SK-N-SH (cell line): ENCODE results near the gene ATP5F1A. TPM values are rescaled to one million over a fixed set of nuclear protein-coding genes. Genes with fewer than 3 reads are reported as not detected.

ENCODE experiments used
- CTCF ChIA-PET: fragments of 300-600, 350-600 bp; formaldehyde crosslinking; extraction: SDS; loops from one replicate; lab custom pipeline; 2021; lab: Yijun Ruan, JAX
- POLR2A ChIA-PET: fragments of 350-600 bp; sonication (Branson Sonifier 250); formaldehyde crosslinking; extraction: SDS; loops from one replicate; lab custom pipeline; 2020; ENCODE audit warnings: antibody characterized with exemption, inconsistent platforms; lab: Yijun Ruan, JAX
- DNase-seq: peaks from one replicate; pipeline ENCODE4 v3.0.0; 2012
- H2AFZ ChIP-seq: fragments of 200-600 bp; sonication (generic); 2 replicates; pipeline ENCODE4 v1.8.1; 2016; ENCODE audit warnings: antibody characterized with exemption, mild to moderate bottlenecking, low read depth
- H3F3A ChIP-seq: fragments of 200-600 bp; sonication (generic); replicated peaks from 2 replicates; pipeline ENCODE3; 2016; ENCODE audit warnings: antibody characterized with exemption, mild to moderate bottlenecking; ENCODE audit not compliant: insufficient read depth
- H3K27ac ChIP-seq, 2 experiments: fragments of 200-500 bp in 1 of 2; fragments of 200-600 bp in 1 of 2; sonication (Bioruptor generic) in 1 of 2; sonication (generic), shearing (Covaris generic) in 1 of 2; 2 replicates each; pipeline versions ENCODE4 v1.5.1 to v1.6.1; 2014 to 2016; ENCODE audit warnings: low read depth in 2 of 2, inconsistent platforms in 1 of 2, low read length in 1 of 2, mild to moderate bottlenecking in 1 of 2, mixed read lengths in 1 of 2
- H3K27me3 ChIP-seq: fragments of 200-600 bp; sonication (generic), shearing (Covaris generic); 2 replicates; pipeline ENCODE4 v1.6.1; 2016; ENCODE audit warnings: mixed run types; ENCODE audit not compliant: insufficient read depth
- H3K36me3 ChIP-seq, 2 experiments: fragments of 200-500 bp in 1 of 2; fragments of 200-600 bp in 1 of 2; sonication (Bioruptor generic) in 1 of 2; sonication (generic) in 1 of 2; replicated peaks in 1 of 2; 2 replicates each; pipeline versions ENCODE3 to v1.5.1; 2014 to 2016; ENCODE audit warnings: low read length in 1 of 2, mild to moderate bottlenecking in 1 of 2; ENCODE audit not compliant: insufficient read depth in 2 of 2, control insufficient read depth in 1 of 2
- H3K4me1 ChIP-seq, 2 experiments: fragments of 200-500 bp in 1 of 2; fragments of 200-600 bp in 1 of 2; sonication (Bioruptor generic) in 1 of 2; sonication (generic), shearing (Covaris generic) in 1 of 2; 2 replicates each; pipeline versions ENCODE4 v1.5.1 to v1.6.1; 2014 to 2016; ENCODE audit warnings: low read depth in 1 of 2, low read length in 1 of 2, mixed run types in 1 of 2; ENCODE audit not compliant: insufficient read depth in 2 of 2, control insufficient read depth in 1 of 2
- H3K4me2 ChIP-seq: fragments of 200-600 bp; sonication (generic), shearing (Covaris generic); 2 replicates; pipeline ENCODE4 v1.6.1; 2017; ENCODE audit warnings: mixed run types
- H3K4me3 ChIP-seq, 2 experiments: fragments of 200-500 bp in 1 of 2; fragments of 200-600 bp in 1 of 2; sonication (Bioruptor generic) in 1 of 2; sonication (generic), shearing (Covaris generic) in 1 of 2; 2 replicates each; pipeline versions ENCODE4 v1.5.1 to v1.8.1; 2014 to 2016; ENCODE audit warnings: low read depth in 2 of 2, inconsistent platforms in 1 of 2, low read length in 1 of 2, mild to moderate bottlenecking in 1 of 2, mixed read lengths in 1 of 2, moderate library complexity in 1 of 2
- H3K79me2 ChIP-seq: fragments of 200-600 bp; sonication (generic); 2 replicates; pipeline ENCODE4 v1.8.1; 2017; ENCODE audit warnings: mild to moderate bottlenecking; ENCODE audit not compliant: insufficient read depth
- H3K9ac ChIP-seq: fragments of 200-600 bp; sonication (generic); 2 replicates; pipeline ENCODE4 v1.6.1; 2017; ENCODE audit warnings: mixed run types
- H3K9me2 ChIP-seq: fragments of 200-600 bp; sonication (generic); 2 replicates; pipeline ENCODE4 v1.6.1; 2017; ENCODE audit warnings: mixed run types
- H3K9me3 ChIP-seq: fragments of 200-600 bp; sonication (generic); 2 replicates; pipeline ENCODE4 v1.6.1; 2017; ENCODE audit warnings: mixed run types, mild to moderate bottlenecking, moderate library complexity
- H4K20me1 ChIP-seq: fragments of 200-600 bp; sonication (generic); 2 replicates; pipeline ENCODE4 v1.6.1; 2017; ENCODE audit warnings: mild to moderate bottlenecking, mixed run types; ENCODE audit not compliant: insufficient read depth
- EZH2phosphoT487 ChIP-seq: fragments of 200-600 bp; sonication (generic); IDR thresholded peaks from 2 replicates; pipeline ENCODE4 v1.6.1; 2017; ENCODE audit warnings: low read depth, mixed run types, mild to moderate bottlenecking, antibody characterized with exemption, moderate library complexity, borderline replicate concordance
- FOXJ3 ChIP-seq: sonication (generic); formaldehyde crosslinking; IDR thresholded peaks from 2 replicates; pipeline ENCODE4 v1.5.1; 2020; ENCODE audit warnings: mild to moderate bottlenecking, missing genetic modification reagents
- GATA2 ChIP-seq: sonication (generic); formaldehyde crosslinking; IDR thresholded peaks from 2 replicates; pipeline ENCODE4 v1.5.0; 2020; ENCODE audit warnings: mild to moderate bottlenecking, missing genetic modification reagents
- POLR2AphosphoS5 ChIP-seq: IDR thresholded peaks from 2 replicates; pipeline ENCODE4 v1.6.1; 2012; ENCODE audit warnings: low read depth, low read length
- RAD21 ChIP-seq: IDR thresholded peaks from 2 replicates; pipeline ENCODE4 v1.6.1; 2012; ENCODE audit warnings: mild to moderate bottlenecking, low read length
- REST ChIP-seq: IDR thresholded peaks from 2 replicates; pipeline ENCODE4 v1.6.1; 2012; ENCODE audit warnings: mild to moderate bottlenecking, low read depth, low read length, moderate library complexity
- RFX5 ChIP-seq: IDR thresholded peaks from 2 replicates; pipeline ENCODE4 v1.6.1; 2012; ENCODE audit warnings: mild to moderate bottlenecking, improper control_type of control experiment, low read length
- RXRA ChIP-seq: IDR thresholded peaks from 2 replicates; pipeline ENCODE4 v1.4.0; 2012; ENCODE audit warnings: low read depth, mild to moderate bottlenecking, borderline replicate concordance
- TCF12 ChIP-seq: IDR thresholded peaks from 2 replicates; pipeline ENCODE4 v1.4.0; 2012
- TEAD4 ChIP-seq: IDR thresholded peaks from 2 replicates; pipeline ENCODE4 v1.4.0; 2012; ENCODE audit warnings: mild to moderate bottlenecking, borderline replicate concordance; ENCODE audit not compliant: insufficient read depth
- USF1 ChIP-seq: IDR thresholded peaks from 2 replicates; pipeline ENCODE4 v1.4.0; 2012; ENCODE audit warnings: low read depth, borderline replicate concordance
- USF2 ChIP-seq: fragments of 150-350 bp; IDR thresholded peaks from 2 replicates; pipeline ENCODE4 v1.6.1; 2017; ENCODE audit warnings: antibody characterized with exemption, low read length, low read depth, borderline replicate concordance
- WGBS: methylation state at CpG from one replicate; pipeline ENCODE4 v1.1.6; 2017; ENCODE audit warnings: low lambda C conversion rate; 5-methylcytosine and 5-hydroxymethylcytosine counted together
- polyA plus RNA-seq, 3 experiments: library from polyadenylated mRNA; depleted of rRNA; stranded (reverse); fragments of >200 nt; gene quantifications; 2 replicates each; pipeline ENCODE4 v1.2.3, GENCODE V29; 2012
- TF ChIP-seq, protein P1 (sequence below): IDR thresholded peaks from 2 replicates; pipeline ENCODE4 v1.4.0; 2012; ENCODE audit warnings: low read depth, borderline replicate concordance
- TF ChIP-seq, protein P2 (sequence below): fragments of 150-350 bp; IDR thresholded peaks from 2 replicates; pipeline ENCODE4 v1.6.1; 2016; ENCODE audit warnings: mild to moderate bottlenecking, low read depth, low read length
- TF ChIP-seq, protein P3 (sequence below): IDR thresholded peaks from 2 replicates; pipeline ENCODE4; 2012

Gene ATP5F1A
- polyA plus RNA-seq, 1 of the 3 experiments (the other 2 are of a cell fraction), result 610 TPM

GRCh38 chr18:46070815-46071652 is 27.1 kb downstream of the ATP5F1A start:
- 68% methylated on average over 11 of the region's 13 CpGs for WGBS
- Histone ChIP-seq H2AFZ (peak overlapping the region; percentile 86; the same call in 1 of the 2 replicates), H3K27me3 (no peaks in the 10 kb centered on the region), H3K9ac (peak overlapping the region; percentile 80), H3K4me2 (peak overlapping the region; percentile 98), H3K9me2 (no peaks in the 10 kb centered on the region), H3K4me1 (peaks cover 0 to 9% of the 10 kb centered on the region in 2 experiments; a peak in 1 of 4 replicates), H4K20me1 (no peaks in the 10 kb centered on the region), H3F3A (peaks cover 23% of the 10 kb centered on the region)
- CTCF ChIA-PET, result interaction anchor here (0.9 to 3.3 kb wide), 4 partner anchors 20 to 348 kb away, joined by 3 to 20 read pairs (median 7); partner anchors contain the start of gene SLC14A1
- DNase-seq, result peak; percentile 25
- TF ChIP-seq GATA2 (no peak), USF2 (no peak), POLR2AphosphoS5 (no peak)
- TF ChIP-seq, all 33 proteins: peak for 0
- Histone ChIP-seq H3K4me3 (peak overlapping the region; percentile 72 to 86), H3K27ac (no peak overlapping the region), H3K79me2 (peaks cover 17% of the 10 kb centered on the region; the same call in 1 of the 2 replicates), H3K9me3 (no peaks in the 10 kb centered on the region), H3K36me3 (no peaks in the 10 kb centered on the region)
- POLR2A ChIA-PET, result no interaction called here

GRCh38 chr18:46070232-46070631 is 27.9 kb downstream of the ATP5F1A start:
- CTCF ChIA-PET, result interaction anchor here (0.8 to 2.5 kb wide), 4 partner anchors 8 to 449 kb away, joined by 3 to 11 read pairs (median 3); no protein-coding TSS in a partner anchor
- no peak for DNase-seq
- no peaks in the 10 kb centered on the region for H4K20me1 ChIP-seq
- no peak overlapping the region for H3K4me2 ChIP-seq
- H3K4me3 ChIP-seq, result no peak overlapping the region
- no peak overlapping the region for H3K9ac ChIP-seq
- 91% methylated on average over 6 of the region's 6 CpGs for WGBS
- no peaks in the 10 kb centered on the region for H3K36me3 ChIP-seq
- H3K79me2 ChIP-seq, result peaks cover 17% of the 10 kb centered on the region; the same call in 1 of the 2 replicates
- no peaks in the 10 kb centered on the region for H3K27me3 ChIP-seq
- H2AFZ ChIP-seq, result no peak overlapping the region
- H3K9me2 ChIP-seq, result no peaks in the 10 kb centered on the region
- H3K9me3 ChIP-seq, result no peaks in the 10 kb centered on the region
- peaks cover 22% of the 10 kb centered on the region for H3F3A ChIP-seq
- peaks cover 0 to 9% of the 10 kb centered on the region in 2 experiments; a peak in 1 of 4 replicates for H3K4me1 ChIP-seq
- H3K27ac ChIP-seq, result no peak overlapping the region
- POLR2A ChIA-PET, result no interaction called here
- TF ChIP-seq REST, result no peak
- no peak for TF ChIP-seq RFX5
- no peak for TF ChIP-seq TEAD4
- TF ChIP-seq, protein P1, sequence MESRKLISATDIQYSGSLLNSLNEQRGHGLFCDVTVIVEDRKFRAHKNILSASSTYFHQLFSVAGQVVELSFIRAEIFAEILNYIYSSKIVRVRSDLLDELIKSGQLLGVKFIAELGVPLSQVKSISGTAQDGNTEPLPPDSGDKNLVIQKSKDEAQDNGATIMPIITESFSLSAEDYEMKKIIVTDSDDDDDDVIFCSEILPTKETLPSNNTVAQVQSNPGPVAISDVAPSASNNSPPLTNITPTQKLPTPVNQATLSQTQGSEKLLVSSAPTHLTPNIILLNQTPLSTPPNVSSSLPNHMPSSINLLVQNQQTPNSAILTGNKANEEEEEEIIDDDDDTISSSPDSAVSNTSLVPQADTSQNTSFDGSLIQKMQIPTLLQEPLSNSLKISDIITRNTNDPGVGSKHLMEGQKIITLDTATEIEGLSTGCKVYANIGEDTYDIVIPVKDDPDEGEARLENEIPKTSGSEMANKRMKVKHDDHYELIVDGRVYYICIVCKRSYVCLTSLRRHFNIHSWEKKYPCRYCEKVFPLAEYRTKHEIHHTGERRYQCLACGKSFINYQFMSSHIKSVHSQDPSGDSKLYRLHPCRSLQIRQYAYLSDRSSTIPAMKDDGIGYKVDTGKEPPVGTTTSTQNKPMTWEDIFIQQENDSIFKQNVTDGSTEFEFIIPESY, result no peak
- no peak for TF ChIP-seq TCF12
- no peak for TF ChIP-seq FOXJ3 (CRISPR knock-in tag)
- no peak for TF ChIP-seq EZH2phosphoT487
- TF ChIP-seq, protein P2, sequence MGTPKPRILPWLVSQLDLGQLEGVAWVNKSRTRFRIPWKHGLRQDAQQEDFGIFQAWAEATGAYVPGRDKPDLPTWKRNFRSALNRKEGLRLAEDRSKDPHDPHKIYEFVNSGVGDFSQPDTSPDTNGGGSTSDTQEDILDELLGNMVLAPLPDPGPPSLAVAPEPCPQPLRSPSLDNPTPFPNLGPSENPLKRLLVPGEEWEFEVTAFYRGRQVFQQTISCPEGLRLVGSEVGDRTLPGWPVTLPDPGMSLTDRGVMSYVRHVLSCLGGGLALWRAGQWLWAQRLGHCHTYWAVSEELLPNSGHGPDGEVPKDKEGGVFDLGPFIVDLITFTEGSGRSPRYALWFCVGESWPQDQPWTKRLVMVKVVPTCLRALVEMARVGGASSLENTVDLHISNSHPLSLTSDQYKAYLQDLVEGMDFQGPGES, result no peak
- TF ChIP-seq USF1, result no peak
- TF ChIP-seq RAD21, result no peak
- no peak for TF ChIP-seq RXRA
- TF ChIP-seq, protein P3, sequence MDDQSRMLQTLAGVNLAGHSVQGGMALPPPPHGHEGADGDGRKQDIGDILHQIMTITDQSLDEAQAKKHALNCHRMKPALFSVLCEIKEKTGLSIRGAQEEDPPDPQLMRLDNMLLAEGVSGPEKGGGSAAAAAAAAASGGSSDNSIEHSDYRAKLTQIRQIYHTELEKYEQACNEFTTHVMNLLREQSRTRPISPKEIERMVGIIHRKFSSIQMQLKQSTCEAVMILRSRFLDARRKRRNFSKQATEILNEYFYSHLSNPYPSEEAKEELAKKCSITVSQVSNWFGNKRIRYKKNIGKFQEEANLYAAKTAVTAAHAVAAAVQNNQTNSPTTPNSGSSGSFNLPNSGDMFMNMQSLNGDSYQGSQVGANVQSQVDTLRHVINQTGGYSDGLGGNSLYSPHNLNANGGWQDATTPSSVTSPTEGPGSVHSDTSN, result no peak
